H1 (cell line): Measurements from ENCODE around the gene RASGEF1B. TPM values are rescaled to one million over a fixed set of nuclear protein-coding genes. Genes with fewer than 3 reads are reported as not detected.

Experiments
- BACH1 ChIP-seq: IDR thresholded peaks from 2 replicates; pipeline ENCODE4 v1.6.1; 2012; ENCODE audit warnings: low read length, improper control_type of control experiment
- BRCA1 ChIP-seq: IDR thresholded peaks from 2 replicates; pipeline ENCODE4 v1.6.1; 2012; ENCODE audit warnings: low read depth, low read length, improper control_type of control experiment
- CBX5 ChIP-seq: fragments of 300-800, 300-1000 bp; sonication (generic); IDR thresholded peaks from 2 replicates; pipeline ENCODE4 v1.7.1; 2016; ENCODE audit warnings: antibody characterized with exemption, low read length, low read depth
- CEBPB ChIP-seq: IDR thresholded peaks from 2 replicates; pipeline ENCODE4 v1.6.1; 2012; ENCODE audit warnings: low read depth, low read length
- CHD2 ChIP-seq: IDR thresholded peaks from 2 replicates; pipeline ENCODE4 v1.6.1; 2012; ENCODE audit warnings: low read length, improper control_type of control experiment
- CTBP2 ChIP-seq: IDR thresholded peaks from 2 replicates; pipeline ENCODE4 v1.7.0; 2011; ENCODE audit warnings: borderline replicate concordance, mild to moderate bottlenecking, moderate library complexity, mixed read lengths, low read length; ENCODE audit not compliant: insufficient read depth, insufficient read length
- EGR1 ChIP-seq: IDR thresholded peaks from 2 replicates; pipeline ENCODE4 v1.6.1; 2011; ENCODE audit warnings: low read depth, low read length, borderline replicate concordance
- EZH2 ChIP-seq: fragments of 200-600 bp; sonication (generic); IDR thresholded peaks from 2 replicates; pipeline ENCODE4 v1.7.1; 2012; ENCODE audit warnings: low read depth, mild to moderate bottlenecking, moderate library complexity, low read length, inconsistent platforms; ENCODE audit not compliant: severe bottlenecking
- KDM4A ChIP-seq: IDR thresholded peaks from one replicate; pipeline ENCODE4 v1.7.1; 2012; ENCODE audit warnings: low read depth, mild to moderate bottlenecking, moderate library complexity, low read length, inconsistent platforms; ENCODE audit not compliant: severe bottlenecking
- POU5F1 ChIP-seq: IDR thresholded peaks from 2 replicates; pipeline ENCODE4 v1.6.1; 2011; ENCODE audit warnings: low read depth, mild to moderate bottlenecking, low read length, moderate library complexity
- SP2 ChIP-seq: IDR thresholded peaks from 2 replicates; pipeline ENCODE4 v1.6.1; 2012; ENCODE audit warnings: mild to moderate bottlenecking, low read length, inconsistent platforms
- polyA plus RNA-seq, 7 experiments: library from polyadenylated mRNA; depleted of rRNA in 3 of 7; stranded (reverse) in 5 of 7; unstranded in 2 of 7; fragments of >200 nt in 5 of 7; fragments of 200-250 nt in 2 of 7; gene quantifications; 1 replicate in 5 of 7; 2 replicates in 1 of 7; 4 replicates in 1 of 7; pipeline versions ENCODE4 v1.2.1 to v1.2.3, GENCODE V29; 2011 to 2013; ENCODE audit warnings: missing spikeins in 2 of 7, mixed read lengths in 2 of 7
- total RNA-seq: library from RNA; stranded (reverse); fragmentation: NEBNext Ultra II Directional; extraction: Animal tissue kit (Norgen Biotek cat#: 25700); gene quantifications from 2 replicates; pipeline ENCODE4 v1.2.1, GENCODE V29; 2021

RASGEF1B gene
- total and polyA plus RNA-seq, 2 of the 8 experiments (the other 6 are each of a cell fraction or from before 2014, with no cell fraction given) = 1.6 to 4.7 TPM

DNA sequence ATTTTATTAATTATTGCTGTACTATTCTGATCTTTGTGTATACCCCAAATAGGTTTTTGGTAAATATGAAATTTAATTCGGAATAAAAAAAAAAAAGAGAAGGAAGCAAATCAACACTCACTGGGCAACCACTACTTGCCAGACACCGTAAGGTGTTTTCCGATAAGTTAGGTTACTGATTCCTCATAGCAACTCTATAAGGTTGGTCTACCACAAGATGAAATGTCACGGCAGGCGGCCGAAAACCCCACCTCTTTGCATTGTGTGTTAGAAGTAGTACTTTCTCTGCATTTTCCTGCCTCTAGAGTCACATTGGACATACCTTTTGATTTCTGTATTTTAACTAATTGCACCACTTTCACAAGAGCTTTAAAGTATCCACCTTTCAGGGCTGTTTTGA lies 44.5 kb upstream of the RASGEF1B start (continued):
- no peak for TF ChIP-seq EGR1
- TF ChIP-seq CHD2 = no peak
- no peak for TF ChIP-seq CEBPB
- no peak for TF ChIP-seq POU5F1
- no peak for TF ChIP-seq BACH1
- TF ChIP-seq EZH2 = no peak
- no peak for TF ChIP-seq CTBP2
- no peak for TF ChIP-seq SP2
- no peak for TF ChIP-seq KDM4A
- no peak for TF ChIP-seq BRCA1
- no peak for TF ChIP-seq CBX5
- TF ChIP-seq, all 59 proteins: peak for 0
